ENCODE results near the gene STX8.

DNA sequence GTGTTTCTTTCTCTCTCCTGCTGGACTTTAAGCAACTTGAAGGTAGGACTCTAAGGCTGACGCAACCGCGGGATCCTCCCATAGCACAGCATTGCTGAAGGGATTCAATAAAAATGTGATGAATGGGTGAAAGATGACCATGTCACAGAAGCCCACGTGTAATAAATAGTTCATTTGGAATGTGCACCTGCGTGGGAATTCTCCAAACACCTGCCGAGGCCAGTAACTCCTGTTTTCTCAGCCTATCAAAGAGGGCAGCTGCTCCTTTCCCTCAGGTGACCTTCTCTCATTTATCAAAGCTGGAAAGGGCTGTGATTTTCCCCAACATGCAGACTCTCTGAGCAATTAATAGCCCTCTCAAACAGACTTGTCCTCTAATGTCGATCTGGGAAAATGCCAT is 235.7 kb downstream of the STX8 start:
- TF ChIP-seq, protein P1, sequence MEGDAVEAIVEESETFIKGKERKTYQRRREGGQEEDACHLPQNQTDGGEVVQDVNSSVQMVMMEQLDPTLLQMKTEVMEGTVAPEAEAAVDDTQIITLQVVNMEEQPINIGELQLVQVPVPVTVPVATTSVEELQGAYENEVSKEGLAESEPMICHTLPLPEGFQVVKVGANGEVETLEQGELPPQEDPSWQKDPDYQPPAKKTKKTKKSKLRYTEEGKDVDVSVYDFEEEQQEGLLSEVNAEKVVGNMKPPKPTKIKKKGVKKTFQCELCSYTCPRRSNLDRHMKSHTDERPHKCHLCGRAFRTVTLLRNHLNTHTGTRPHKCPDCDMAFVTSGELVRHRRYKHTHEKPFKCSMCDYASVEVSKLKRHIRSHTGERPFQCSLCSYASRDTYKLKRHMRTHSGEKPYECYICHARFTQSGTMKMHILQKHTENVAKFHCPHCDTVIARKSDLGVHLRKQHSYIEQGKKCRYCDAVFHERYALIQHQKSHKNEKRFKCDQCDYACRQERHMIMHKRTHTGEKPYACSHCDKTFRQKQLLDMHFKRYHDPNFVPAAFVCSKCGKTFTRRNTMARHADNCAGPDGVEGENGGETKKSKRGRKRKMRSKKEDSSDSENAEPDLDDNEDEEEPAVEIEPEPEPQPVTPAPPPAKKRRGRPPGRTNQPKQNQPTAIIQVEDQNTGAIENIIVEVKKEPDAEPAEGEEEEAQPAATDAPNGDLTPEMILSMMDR (IDR thresholded peaks at IDR 0.05), result no peak
- no peak for TF ChIP-seq POLR2A (IDR thresholded peaks at IDR 0.05)
